GM04503 (cell line): ENCODE data around the gene ANKRD49.

Experiments used
- DNase-seq: peaks from one replicate; pipeline ENCODE4 v3.0.0-alpha.2; 2012; ENCODE audit warnings: low read depth

The ANKRD49 gene

DNA sequence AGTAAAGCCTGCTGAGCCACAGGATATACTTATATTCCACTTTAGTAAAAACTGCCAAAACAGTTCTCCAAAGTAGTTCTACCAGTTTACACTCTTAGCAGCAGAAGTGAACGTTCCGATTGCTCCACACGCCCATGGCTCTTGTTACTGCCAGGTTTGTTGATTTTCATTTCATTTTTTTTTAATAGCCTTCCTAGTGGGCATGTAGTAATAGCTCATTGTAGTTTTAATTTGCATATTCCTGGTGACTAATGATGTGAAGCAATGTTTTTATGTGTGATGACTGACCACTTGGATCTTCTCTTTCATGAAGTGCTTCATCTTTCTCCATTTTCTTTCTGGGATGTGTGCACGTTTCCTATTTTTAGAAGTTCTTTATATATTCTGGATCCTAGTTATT, 13.7 kb downstream of the ANKRD49 start:
- no peak for DNase-seq

DNA sequence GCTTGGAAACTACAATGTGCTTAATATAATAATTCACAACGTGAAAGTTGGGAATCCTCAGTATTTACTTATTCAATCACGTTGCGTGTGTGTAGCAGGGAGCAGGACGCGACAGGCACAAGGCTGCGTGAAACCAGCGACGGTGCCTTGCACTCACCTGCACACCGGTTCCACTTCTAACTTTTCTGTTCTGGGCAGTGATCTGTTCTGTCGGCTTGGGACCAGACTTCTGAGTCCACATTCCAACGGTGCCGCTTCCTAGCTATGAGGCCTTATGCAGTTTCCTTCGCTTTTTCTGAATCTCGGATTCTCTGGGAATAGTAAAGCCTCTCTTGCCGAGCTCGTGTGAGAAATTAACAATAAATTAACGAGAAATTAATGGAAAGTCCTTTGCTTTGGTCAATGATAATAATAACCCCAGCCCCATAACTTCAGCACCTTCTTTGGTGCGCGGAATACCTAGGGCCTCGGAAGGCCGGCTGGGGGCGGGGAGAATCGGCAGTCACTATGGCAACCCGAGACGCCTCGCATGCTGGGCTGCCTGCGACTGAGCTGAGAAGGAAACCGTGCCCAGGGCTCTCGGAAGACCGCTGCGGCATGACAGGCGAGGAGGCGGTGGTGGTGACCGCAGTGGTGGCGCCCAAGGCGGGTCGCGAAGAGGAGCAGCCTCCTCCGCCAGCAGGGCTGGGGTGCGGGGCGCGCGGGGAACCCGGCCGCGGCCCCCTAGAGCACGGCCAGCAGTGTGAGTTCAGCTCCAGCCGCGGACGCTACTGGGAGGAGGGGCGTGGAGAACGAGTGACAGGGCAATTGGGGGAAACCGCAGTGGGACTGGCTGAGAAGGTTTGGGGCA, 18.4 kb downstream of the ANKRD49 start, which contains the start of gene C11orf97:
TSS of gene C11orf97 (plus strand) at position 530 of the 850 bp plus-strand sequence. CDS start at position 598, 68 bp downstream.
- DNase-seq = no peak

DNA sequence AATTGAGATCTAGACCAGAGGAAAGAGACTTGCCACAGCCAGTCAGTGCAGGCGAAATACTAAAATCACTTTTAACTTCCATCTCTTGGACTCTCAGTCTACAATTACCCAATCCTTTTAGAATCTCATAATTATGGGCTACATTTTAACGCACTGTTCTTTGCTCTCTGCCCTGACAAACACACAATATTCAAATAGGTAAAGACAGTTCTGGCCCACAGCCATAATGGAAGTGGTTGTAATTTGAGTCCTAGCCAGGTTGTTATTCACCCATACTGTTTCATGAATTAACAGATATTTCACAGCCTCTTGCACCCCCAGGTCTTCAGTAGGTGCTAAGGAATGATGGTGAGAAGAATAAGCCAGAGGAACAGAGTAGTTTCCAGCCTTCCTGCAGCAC, 19.3 kb downstream of the ANKRD49 start:
- no peak for DNase-seq

DNA sequence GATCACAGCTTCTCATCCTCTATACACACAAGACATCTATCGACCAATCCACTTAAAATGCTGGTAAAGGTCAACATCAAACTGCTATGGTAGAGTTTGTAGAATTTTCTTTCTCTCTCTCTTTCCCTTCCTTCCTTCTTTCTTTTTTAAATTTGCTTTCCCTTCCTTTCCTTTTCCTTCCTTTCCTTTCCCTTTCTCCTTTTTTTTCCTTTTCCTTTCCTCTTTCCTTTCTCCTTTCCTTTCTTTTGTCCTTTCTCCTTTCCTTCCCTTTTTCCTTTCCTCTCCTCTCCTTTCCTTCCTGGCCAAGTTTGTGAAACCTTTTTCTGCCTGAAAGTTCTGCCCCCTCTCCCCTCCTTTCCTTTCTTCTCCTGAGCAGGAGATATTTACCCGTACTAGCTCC, 21.6 kb downstream of the ANKRD49 start:
- no peak for DNase-seq

DNA sequence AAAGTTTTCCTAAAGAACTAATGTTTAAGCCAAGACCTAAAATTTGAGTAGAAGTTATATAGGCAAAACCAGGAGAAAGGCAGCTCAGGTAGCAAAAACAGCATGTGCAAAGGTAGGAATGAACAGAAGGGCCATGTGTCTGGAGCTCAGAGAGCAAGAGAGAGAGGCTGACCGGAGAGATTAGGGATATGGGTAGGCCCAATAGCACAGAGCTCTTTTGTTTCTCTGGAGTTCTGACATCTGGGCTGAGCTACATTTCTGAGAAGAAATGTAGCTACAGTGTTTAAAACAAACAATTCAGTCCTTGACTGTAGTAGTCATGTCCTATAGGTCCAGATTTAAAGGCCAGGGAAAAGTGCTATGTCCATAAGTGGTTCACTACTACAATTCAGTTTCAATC, 22.9 kb downstream of the ANKRD49 start:
- DNase-seq = no peak

DNA sequence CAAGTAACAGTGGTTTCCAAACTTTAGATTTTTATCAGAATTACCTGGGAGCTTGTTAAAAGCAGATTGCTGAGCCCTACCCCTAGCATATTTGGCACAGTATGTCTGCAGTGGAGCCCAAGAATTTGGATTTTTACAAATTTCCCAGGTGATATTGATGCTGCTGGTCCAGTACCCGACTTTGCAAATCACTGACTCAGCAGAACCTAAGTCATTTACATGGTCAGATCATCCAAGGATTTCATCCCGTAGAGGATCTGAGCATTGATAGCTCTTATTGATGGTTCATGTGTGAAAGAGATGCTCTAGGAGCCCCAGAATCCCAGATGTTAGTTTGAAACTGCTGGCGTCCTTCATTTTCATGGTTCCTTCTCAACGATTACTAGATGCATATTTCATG, 24.5 kb downstream of the ANKRD49 start:
- DNase-seq = no peak

DNA sequence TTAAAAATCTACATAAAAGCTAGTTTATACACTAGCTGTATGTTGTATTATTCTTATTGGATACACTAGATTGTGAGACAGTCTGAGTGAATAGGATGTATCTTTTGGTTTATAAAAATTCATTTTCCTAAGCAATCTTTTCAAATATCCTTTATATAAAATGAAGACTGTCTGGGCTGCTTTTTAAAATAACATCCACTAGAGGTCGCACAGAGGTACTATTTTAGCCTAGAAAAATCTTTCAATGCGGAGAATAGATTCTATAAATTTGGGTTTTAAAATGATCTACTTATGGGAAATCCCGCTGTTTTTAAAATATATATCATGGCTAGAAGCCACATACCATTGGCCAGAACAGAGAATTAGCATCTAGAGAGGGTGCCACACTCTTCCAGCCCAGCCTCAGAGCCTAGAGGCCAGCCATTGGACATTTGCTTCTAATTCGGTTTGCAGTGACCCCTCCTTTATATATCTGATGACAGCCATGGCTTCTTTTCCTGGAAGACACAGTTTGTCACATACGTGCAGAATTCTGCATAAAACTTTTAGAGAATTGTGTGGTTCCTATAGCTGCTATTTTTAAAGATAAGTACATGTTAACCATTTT, 25.8 kb downstream of the ANKRD49 start:
- DNase-seq = no peak

DNA sequence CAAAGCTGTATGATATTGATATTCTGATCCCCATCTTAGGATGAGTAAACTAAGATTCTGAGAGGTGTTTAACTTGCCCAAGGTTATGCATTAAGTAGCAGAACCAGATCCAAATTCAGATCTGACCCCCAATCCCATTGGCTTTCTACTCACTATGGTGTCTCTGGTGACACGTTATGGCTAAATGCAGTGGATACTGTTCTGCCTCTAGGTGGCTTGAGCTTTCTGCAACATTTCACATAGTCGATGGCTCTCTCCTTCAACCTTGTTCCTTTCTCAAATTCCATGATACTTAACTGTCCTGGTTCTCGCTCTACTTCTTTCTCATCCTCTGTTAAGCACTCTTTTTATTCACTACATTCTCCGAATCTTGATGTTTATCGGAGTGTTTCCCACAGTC, 27.9 kb downstream of the ANKRD49 start:
- DNase-seq = no peak

DNA sequence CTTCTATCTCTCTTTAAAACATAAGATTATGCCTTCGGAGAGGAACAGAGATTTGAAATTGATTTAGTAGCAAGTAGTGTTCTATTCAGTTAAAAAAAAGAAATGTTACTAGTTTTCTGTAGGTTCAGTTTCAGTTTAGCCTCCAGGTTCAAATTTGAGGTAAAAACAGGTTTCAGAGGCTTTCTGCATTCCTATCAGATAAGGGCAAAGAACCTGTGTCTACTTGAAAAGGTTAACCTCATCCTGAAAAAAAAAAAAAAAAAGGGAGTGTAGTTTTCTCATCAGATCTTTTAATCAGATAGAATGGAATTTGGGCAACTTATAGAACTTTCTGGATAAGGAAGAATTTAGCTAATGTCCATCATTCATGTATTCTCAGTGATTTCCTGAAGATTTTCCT, 30.6 kb downstream of the ANKRD49 start:
- no peak for DNase-seq

DNA sequence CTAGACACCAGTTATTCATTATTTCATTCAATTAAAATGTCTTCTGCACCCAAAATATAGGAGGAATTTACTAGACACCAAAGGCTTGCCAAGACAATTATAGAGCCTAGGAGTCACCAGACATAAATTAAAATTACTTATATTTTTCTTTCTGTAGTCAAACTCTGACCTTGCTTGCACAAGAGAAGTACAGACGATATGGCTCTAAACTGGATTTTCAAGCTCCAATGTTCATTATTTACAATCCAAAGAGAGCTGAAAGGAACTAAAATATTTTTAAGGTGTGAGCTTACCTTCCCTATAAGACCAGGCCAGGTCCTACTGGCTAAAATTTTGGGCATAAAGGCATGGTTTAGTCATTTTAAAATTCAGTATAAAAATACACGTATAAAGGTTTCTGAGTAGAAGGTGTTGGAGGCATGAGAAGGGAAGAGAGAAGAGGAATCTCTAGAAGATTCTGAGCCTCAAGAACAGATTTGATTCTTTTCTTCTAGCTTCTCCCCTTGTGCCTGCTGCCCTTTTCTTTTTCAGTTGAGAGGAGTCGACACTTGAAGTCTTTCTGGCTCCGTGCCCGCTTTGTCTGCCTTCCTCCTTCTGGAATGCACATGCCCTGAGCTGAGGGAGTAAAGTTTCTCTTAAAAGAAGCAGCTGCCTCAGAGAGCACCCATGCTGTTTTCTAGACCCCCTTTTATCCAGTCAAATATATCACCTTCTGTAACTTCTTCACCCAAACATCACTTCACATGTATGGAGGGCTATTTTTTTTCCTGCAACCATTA, 32.0 kb downstream of the ANKRD49 start:
- no peak for DNase-seq

DNA sequence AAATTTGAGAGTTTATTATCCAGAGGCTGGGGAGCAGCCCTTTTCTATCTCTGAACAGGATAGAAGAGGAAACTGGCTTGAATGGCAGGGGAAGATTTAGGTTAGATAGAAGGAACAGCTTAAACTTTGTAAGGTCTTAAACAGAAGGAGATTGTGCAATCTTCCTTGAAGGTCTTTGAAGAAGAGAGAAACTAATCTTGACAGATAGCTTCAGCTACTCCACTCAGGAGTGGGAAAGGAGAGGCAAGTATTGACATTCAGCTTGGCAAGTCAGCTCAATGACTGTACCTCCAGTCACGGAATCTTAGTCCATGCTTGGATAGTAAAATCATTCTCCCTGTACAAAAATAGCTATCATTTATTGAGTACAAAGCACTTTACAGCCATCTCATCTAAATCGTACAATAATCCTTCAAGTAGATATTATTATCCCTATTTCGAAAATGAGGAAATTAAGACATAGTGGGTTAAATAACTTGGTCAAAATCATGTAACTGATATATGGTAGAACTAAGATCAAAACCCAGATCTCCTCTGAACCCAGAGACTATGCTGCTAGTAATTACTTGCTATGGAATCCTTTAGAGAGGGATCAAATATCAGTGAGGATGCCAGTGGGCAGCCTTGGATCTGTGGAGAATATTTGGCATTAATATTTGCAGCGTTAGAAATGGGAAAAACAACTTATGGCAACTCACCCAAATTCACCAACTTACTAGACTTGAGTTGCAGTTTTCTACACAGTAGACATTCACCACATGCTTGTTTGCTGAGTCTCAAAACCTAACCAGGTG, 33.1 kb downstream of the ANKRD49 start:
- no peak for DNase-seq

DNA sequence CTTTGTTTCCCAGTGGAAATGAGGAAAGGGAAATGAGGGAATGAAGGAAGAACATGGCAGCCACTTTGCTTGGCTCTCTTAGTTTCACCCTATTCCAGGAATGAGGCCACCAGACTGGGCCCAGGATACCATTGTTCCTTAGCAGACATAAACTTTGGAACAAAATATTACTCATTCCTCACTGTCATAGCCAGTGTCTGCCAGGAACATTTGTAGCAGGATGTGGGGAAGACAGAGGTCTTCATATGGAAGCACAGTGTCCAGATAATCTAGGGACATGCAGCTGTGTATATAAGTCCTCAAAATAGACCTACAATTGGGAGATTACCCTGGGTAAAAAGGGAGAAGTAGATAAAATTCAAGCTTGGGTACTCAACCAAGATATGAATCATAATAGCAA, 34.8 kb downstream of the ANKRD49 start:
- DNase-seq = no peak

DNA sequence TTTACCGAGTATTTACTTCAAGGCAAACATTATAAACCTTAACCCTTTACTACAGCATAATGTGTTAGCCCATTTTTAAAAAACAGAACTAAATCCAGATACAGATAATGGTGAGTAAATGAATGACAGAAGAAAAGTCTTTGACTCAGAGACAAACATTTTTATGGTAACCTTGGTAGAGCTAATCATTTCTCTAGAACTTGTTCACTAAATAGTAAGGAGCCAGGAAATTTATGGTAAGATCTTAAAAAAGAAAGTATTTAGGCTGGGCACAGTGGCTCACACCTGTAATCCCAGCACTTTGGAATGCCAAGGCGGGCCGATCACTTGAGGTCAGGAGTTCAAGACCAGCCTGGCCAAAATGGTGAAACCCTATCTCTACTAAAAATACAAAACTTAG, 38.4 kb downstream of the ANKRD49 start:
- no peak for DNase-seq

DNA sequence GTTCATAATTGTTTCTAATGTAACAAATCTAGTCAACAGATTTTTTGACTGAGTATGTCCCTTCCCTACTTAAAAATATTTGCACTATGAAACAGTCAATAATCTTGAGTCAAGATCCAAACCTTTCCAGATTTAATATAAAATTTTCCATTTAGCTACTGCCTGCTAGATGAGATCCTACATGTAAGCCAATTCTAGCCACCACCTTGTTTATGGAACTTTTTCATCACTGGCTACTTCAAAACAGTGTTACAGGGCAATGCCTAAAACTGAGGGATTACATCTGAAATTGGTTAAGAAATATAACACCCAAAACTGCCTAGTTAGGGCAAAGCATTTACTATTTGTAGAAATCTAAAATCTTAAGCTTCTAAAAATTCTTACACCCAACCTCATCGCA, 39.4 kb downstream of the ANKRD49 start:
- DNase-seq = no peak

DNA sequence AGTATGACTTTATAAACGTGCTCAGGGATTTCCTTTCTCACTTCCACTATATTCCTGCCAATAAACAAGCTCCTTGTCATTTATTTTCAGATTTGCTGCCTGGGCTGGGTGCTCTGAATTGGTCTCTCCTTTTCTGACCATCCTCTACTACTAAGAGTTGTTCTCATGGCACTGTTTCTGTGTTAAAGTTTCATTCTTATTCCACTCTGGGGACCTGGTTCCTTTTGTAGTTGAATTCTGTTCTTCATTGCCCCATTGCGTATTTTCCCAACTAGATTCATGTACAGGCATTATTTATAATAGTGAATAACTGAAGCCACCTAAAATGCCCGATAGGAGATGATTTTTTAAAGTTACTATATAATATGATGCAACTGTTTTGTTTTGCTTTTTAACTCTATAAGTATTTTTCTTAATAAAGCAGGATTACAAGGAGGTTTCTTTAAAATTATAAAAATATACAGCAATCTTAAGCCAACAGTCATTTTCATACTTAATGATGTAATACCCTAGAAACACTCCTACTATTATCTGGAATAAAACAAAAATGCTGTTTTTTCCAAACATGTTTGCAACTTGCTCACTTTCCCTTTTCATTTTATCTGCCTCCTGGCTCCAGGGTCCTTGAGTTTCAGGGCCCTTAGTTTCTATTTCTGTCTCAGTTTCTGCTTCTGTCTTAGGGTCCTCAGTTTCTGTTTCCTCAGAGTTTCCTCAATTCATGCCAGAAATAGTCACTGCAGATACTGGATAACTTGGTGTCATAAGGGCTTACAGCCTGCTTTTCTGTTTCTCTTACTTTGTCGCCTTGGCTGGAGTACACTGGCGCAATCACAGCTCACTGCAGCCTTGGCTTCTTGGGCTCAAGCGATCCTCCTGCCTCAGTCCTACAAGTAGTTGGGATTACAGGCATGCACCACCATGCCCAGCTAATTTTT, 40.2 kb downstream of the ANKRD49 start:
- no peak for DNase-seq

DNA sequence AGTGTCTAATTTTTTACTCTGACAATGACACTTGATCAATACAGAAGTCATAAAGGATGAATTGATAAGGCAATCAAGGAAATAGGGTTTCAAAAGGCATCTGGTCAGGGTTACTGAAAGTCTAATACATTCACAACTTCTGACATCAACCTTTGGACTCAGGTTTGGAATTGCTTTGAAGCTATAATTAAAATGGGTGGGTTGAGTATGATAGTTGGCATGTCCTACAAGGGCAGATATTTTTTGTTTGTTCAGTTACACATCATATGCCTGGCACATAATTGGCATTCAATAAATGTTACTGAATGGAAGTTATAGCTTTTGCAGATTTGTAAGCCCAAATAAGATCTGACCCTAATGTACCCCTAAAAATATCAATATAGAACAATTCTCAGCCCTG, 42.6 kb downstream of the ANKRD49 start:
- DNase-seq = no peak

DNA sequence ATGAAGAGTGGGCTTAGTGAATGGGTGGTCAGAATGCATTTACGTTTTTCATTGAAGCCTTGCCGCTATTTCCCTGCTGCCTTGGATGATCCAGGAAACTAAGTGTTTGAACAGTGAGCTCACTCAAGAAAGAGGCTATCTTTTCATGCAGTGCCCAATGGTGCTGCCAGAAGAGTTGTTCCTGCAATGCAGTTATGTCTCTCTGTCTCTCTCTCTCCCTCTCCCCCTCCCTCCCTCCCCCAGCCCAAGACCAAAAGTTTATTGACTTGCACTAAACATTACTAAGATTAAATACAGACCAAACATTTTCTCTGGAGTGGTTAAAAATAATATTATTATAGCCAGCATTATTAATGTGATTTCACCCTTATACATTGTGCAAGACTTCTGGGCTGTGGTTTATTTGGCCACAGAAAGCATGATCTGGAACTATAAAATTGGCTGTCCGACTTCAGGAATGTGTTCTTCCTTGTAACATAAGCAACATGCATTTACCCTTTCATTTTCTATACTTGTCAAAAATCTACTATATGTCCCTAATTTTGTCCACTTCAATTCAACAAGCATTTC, 43.3 kb downstream of the ANKRD49 start:
- DNase-seq = no peak

DNA sequence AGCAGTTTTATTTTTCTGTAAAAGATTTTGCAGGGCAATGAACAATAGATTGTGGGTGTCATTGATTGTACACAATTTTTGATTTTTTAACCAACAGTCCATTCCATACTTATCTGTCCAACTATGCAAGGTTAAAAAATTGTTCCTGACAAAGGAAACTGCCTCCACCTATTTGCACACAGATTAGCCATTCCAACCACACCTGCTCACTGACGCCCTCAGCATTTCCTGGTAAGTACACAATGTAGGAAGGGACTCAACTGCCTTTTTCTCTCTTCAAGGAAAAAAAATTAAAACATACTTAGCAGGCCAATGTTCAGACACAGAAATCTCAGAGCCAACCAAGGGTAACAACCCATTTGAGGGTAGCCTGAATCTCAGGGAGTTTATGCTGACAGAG, 45.6 kb downstream of the ANKRD49 start:
- DNase-seq = no peak

DNA sequence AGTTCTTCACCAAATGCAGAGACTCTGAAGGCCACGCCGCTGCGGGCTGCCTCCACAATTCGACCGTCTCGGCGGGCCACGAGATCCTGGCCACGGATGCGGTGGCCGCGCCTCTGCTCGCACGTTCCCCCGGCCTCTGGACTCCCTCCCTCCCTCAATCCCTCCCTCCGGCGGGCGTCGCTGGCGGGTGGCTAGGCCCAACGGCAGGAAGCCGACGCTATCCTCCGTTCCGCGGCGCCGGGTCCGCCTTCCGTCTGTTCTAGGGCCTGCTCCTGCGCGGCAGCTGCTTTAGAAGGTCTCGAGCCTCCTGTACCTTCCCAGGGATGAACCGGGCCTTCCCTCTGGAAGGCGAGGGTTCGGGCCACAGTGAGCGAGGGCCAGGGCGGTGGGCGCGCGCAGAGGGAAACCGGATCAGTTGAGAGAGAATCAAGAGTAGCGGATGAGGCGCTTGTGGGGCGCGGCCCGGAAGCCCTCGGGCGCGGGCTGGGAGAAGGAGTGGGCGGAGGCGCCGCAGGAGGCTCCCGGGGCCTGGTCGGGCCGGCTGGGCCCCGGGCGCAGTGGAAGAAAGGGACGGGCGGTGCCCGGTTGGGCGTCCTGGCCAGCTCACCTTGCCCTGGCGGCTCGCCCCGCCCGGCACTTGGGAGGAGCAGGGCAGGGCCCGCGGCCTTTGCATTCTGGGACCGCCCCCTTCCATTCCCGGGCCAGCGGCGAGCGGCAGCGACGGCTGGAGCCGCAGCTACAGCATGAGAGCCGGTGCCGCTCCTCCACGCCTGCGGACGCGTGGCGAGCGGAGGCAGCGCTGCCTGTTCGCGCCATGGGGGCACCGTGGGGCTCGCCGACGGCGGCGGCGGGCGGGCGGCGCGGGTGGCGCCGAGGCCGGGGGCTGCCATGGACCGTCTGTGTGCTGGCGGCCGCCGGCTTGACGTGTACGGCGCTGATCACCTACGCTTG, 50.2 kb downstream of the ANKRD49 start, which contains the start of gene FUT4:
TSS of gene FUT4 (plus strand) at position 227 of the 951 bp plus-strand sequence. CDS start at position 440, 213 bp downstream.
- DNase-seq = peak; percentile 37
